Stomach (tissue), 4 donors: Measurements from ENCODE around the gene NSRP1.

Experiments used
- CTCF ChIP-seq, 7 experiments: fragments of 450-650 bp in 4 of 7; fragments of 200-600 bp in 3 of 7; sonication (generic) in 3 of 7; IDR thresholded peaks; one replicate each; pipeline ENCODE4 v1.5.1; 2016 to 2019; ENCODE audit warnings: antibody characterized with exemption in 7 of 7, control low read depth in 2 of 7, mild to moderate bottlenecking in 1 of 7
- POLR2A ChIP-seq, 4 donors: fragments of 450-650 bp; IDR thresholded peaks; one replicate each; pipeline ENCODE4 v1.6.1; 2016; ENCODE audit warnings: antibody characterized with exemption in 4 of 4, control low read depth in 2 of 4, mild to moderate bottlenecking in 1 of 4, moderate library complexity in 1 of 4

- TF ChIP-seq CTCF (IDR thresholded peaks at IDR 0.05), result no peak
- no peak for TF ChIP-seq POLR2A (IDR thresholded peaks at IDR 0.05)
Measured at GRCh38 chr17:30200106-30200505, 83.5 kb downstream of the NSRP1 start.
